ENCODE measurements around the gene OGFOD2.

- TF ChIP-seq POLR2AphosphoS5 (IDR thresholded peaks at IDR 0.05; ENCODE audit: low read depth, low read length) (no peak), REST (IDR thresholded peaks at IDR 0.05; ENCODE audit: insufficient read depth in 1 of 2, low read depth in 2 of 2, low read length in 2 of 2) (no peak), TAF1 (IDR thresholded peaks at IDR 0.05; ENCODE audit: borderline replicate concordance, insufficient read depth, low read length) (no peak)
These were observed 8.9 kb downstream of the OGFOD2 start for GRCh38 chr12:122983789-122984515.

All from PFSK-1 (cell line).